HepG2 (cell line): ENCODE results near the gene KLF12. TPM values are rescaled to one million over a fixed set of nuclear protein-coding genes. Genes with fewer than 3 reads are reported as not detected.

Experiments
- ATAC-seq: fragments of 200-7000 bp; cut with Tn5 transposase; 3 replicates; pipeline ENCODE4 v1.9.1; 2020; ENCODE audit warnings: mild to moderate bottlenecking, moderate library complexity
- BruUV-seq: library from RNA; stranded (reverse); fragments of 400-500 nt; replicated peaks from 2 replicates; lab custom pipeline; 2021; lab: Mats Ljungman, UMichigan
- CTCF ChIA-PET: fragments of 300-600 bp; formaldehyde crosslinking; extraction: SDS; loops from one replicate; lab custom pipeline; 2021; ENCODE audit warnings: low total read pairs, inconsistent platforms, low intra/inter-chr PET ratio; lab: Yijun Ruan, JAX
- POLR2A ChIA-PET: fragments of 350-600 bp; sonication (Branson Sonifier 250); formaldehyde crosslinking; loops from one replicate; lab custom pipeline; 2020; ENCODE audit warnings: antibody characterized with exemption, inconsistent platforms; lab: Yijun Ruan, JAX
- DNase-seq: peaks from one replicate; pipeline ENCODE4 v3.0.0-alpha.2; 2015; ENCODE audit warnings: low spot score
- FAIRE-seq: peaks from 3 replicates; lab custom pipeline; 2011; peaks lifted over from hg19 to GRCh38; lab: Jason Lieb, UNC
- H2AFZ ChIP-seq: one replicate; pipeline ENCODE4 v1.6.1; 2011; ENCODE audit warnings: low read length, inconsistent platforms
- H3K27ac ChIP-seq: fragments of 300-600 bp; 3 replicates; pipeline ENCODE4 v1.8.0; 2011; ENCODE audit warnings: mixed run types, mild to moderate bottlenecking, mixed read lengths, low read length, inconsistent platforms; ENCODE audit not compliant: insufficient read depth; ENCODE audit errors: extremely low read length
- H3K27me3 ChIP-seq, 2 experiments: fragments of 200-600 bp in 1 of 2; 2 replicates in 1 of 2; 3 replicates in 1 of 2; pipeline versions ENCODE4 v1.6.0 to v1.8.0; 2011; ENCODE audit warnings: low read length in 2 of 2, mild to moderate bottlenecking in 2 of 2, moderate library complexity in 2 of 2, inconsistent platforms in 1 of 2; ENCODE audit not compliant: insufficient read depth in 2 of 2, control insufficient read depth in 1 of 2
- H3K36me3 ChIP-seq, 2 experiments: fragments of 200-600 bp in 1 of 2; replicated peaks in 1 of 2; 2 replicates in 1 of 2; 3 replicates in 1 of 2; pipeline versions ENCODE4 v1.5.1 to v1.8.0; 2011; ENCODE audit warnings: low read length in 2 of 2, inconsistent platforms in 1 of 2; ENCODE audit not compliant: insufficient read depth in 2 of 2, control insufficient read depth in 1 of 2
- H3K4me1 ChIP-seq: 2 replicates; pipeline ENCODE4 v1.5.1; 2012; ENCODE audit warnings: low read length, inconsistent platforms; ENCODE audit not compliant: insufficient read depth
- H3K4me2 ChIP-seq: 2 replicates; pipeline ENCODE4 v1.6.0; 2011; ENCODE audit warnings: low read depth, low read length, inconsistent platforms
- H3K4me3 ChIP-seq, 3 experiments: fragments of 200-600 bp in 1 of 3; sonication (generic), shearing (Covaris generic) in 1 of 3; replicated peaks in 1 of 3; 2 replicates each; pipeline ENCODE4 v1.5.1; 2011 to 2016; ENCODE audit warnings: low read length in 3 of 3, inconsistent platforms in 2 of 3, low read depth in 2 of 3, mild to moderate bottlenecking in 2 of 3, control low read depth in 1 of 3, mixed read lengths in 1 of 3; ENCODE audit not compliant: insufficient read depth in 1 of 3
- H3K79me2 ChIP-seq: one replicate; pipeline ENCODE4 v1.6.1; 2011; ENCODE audit warnings: low read length, inconsistent platforms; ENCODE audit not compliant: insufficient read depth
- H3K9ac ChIP-seq: 2 replicates; pipeline ENCODE4 v1.6.0; 2011; ENCODE audit warnings: mild to moderate bottlenecking, low read depth, low read length, inconsistent platforms; ENCODE audit not compliant: insufficient read depth
- H3K9me3 ChIP-seq: 2 replicates; pipeline ENCODE4 v1.5.1; 2012; ENCODE audit warnings: mild to moderate bottlenecking, low read length
- H4K20me1 ChIP-seq: 2 replicates; pipeline ENCODE4 v1.6.0; 2011; ENCODE audit warnings: inconsistent platforms, mild to moderate bottlenecking, low read length, moderate library complexity; ENCODE audit not compliant: insufficient read depth
- CREB1 ChIP-seq, 2 experiments: fragments of 450-650 bp in 1 of 2; IDR thresholded peaks; 2 replicates each; pipeline ENCODE4 v1.6.1; 2016 to 2017; ENCODE audit warnings: control low read depth in 1 of 2, mild to moderate bottlenecking in 1 of 2, missing compliant biosample characterization in 1 of 2, missing genetic modification characterization in 1 of 2
- FOXP1 ChIP-seq, 2 experiments: fragments of 450-650 bp in 1 of 2; IDR thresholded peaks; 2 replicates each; pipeline ENCODE4 v1.6.1; 2017 to 2018; ENCODE audit warnings: antibody characterized with exemption in 1 of 2
- HDAC1 ChIP-seq: sonication (generic); formaldehyde crosslinking; IDR thresholded peaks from 2 replicates; pipeline ENCODE4 v1.5.1; 2020; ENCODE audit warnings: mild to moderate bottlenecking, missing genetic modification reagents
- MXD4 ChIP-seq: IDR thresholded peaks from 2 replicates; pipeline ENCODE4 v1.6.1; 2016; ENCODE audit warnings: mild to moderate bottlenecking, missing biosample characterization, missing genetic modification reagents
- PBX2 ChIP-seq: IDR thresholded peaks from 2 replicates; pipeline ENCODE4 v1.6.1; 2016; ENCODE audit warnings: control low read depth
- TARDBP ChIP-seq: sonication (generic); formaldehyde crosslinking; IDR thresholded peaks from 2 replicates; pipeline ENCODE4 v1.8.0; 2022; ENCODE audit warnings: mild to moderate bottlenecking, missing genetic modification reagents
- THRA ChIP-seq: sonication (generic); formaldehyde crosslinking; IDR thresholded peaks from 2 replicates; pipeline ENCODE4 v1.4.0; 2020; ENCODE audit warnings: missing genetic modification reagents, borderline replicate concordance
- ZNF792 ChIP-seq: IDR thresholded peaks from 2 replicates; pipeline ENCODE4 v1.6.1; 2016
- WGBS: methylation state at CpG from one replicate; pipeline ENCODE4 v1.1.6; 2017; ENCODE audit warnings: low lambda C conversion rate; 5-methylcytosine and 5-hydroxymethylcytosine counted together
- in situ Hi-C: cut with HindIII; loops from 2 replicates; pipeline ENCODE4 v1.10.0; 2017; ENCODE audit warnings: low pct_unique_long_range_greater_than_20kb; ENCODE audit not compliant: extremely low pct_ligation_motif_present
- intact Hi-C: fragments of 100-400 bp; cut with micrococcal nuclease; formaldehyde crosslinking; loops from one replicate; pipeline ENCODE4 v1.10.0; 2022; ENCODE audit not compliant: unreplicated experiment
- polyA plus RNA-seq, 8 experiments: library from polyadenylated mRNA; depleted of rRNA in 3 of 8; stranded (reverse) in 7 of 8; unstranded in 1 of 8; fragments of >200 nt; fragmentation: Illumina TruSeq in 4 of 8; extraction: Trizol in 4 of 8; gene quantifications; 2 replicates each; pipeline versions ENCODE4 v1.2.1 to v1.2.3, GENCODE V29; 2011 to 2016; ENCODE audit warnings: low read depth in 4 of 8, missing spikeins in 1 of 8, mixed read lengths in 1 of 8; ENCODE audit not compliant: insufficient read depth in 1 of 8
- total RNA-seq, 5 experiments: library from RNA; depleted of rRNA; stranded (reverse); fragments of >200 nt; fragmentation: Illumina TruSeq; extraction: Trizol; gene quantifications; 2 replicates each; pipeline ENCODE4 v1.2.3, GENCODE V29; 2016; ENCODE audit warnings: low read depth in 1 of 5

KLF12 gene
- total and polyA plus RNA-seq, 2 of the 13 experiments (the other 11 are each of a cell fraction or from before 2014, with no cell fraction given) = 0.66 to 1.5 TPM

- Histone ChIP-seq H3K79me2 (peaks cover 5% of the 10 kb centered on the region), H3K4me2 (peak overlapping the region; percentile 70), H2AFZ (no peak overlapping the region), H3K9me3 (no peaks in the 10 kb centered on the region), H3K4me3 (peak overlapping the region; percentile 24 to 72 (median 59)), H3K27ac (no peak overlapping the region), H4K20me1 (no peaks in the 10 kb centered on the region), H3K4me1 (peaks cover 61% of the 10 kb centered on the region), H3K9ac (no peak overlapping the region), H3K36me3 (no peaks in the 10 kb centered on the region), H3K27me3 (peaks cover 0 to 31% of the 10 kb centered on the region in 2 experiments; a peak in 1 of 5 replicates)
- ChIA-PET POLR2A (no interaction called here), CTCF (no interaction called here)
- DNase-seq (peak; percentile 15), FAIRE-seq (no peak), ATAC-seq (no peak)
- no TSS peak for BruUV-seq
- in situ Hi-C loops (no loop called here), intact Hi-C loops (loop anchor here (5.0 to 10.0 kb wide), 3 partner anchors 95 to 297 kb away; no protein-coding TSS in a partner anchor)
- no peak for TF ChIP-seq ZNF792
- no peak for TF ChIP-seq TARDBP (CRISPR knock-in tag)
- TF ChIP-seq CREB1 (IDR thresholded peaks at IDR 0.05) = 0 out of 2 replicates have a peak, but pooled peaks have one; percentile 4
- TF ChIP-seq CREB1 (CRISPR knock-in tag; IDR thresholded peaks at IDR 0.05) = no peak
- TF ChIP-seq PBX2 = peak; percentile 61; the same call in 1 of the 2 replicates
- no peak for TF ChIP-seq THRA (CRISPR knock-in tag)
- TF ChIP-seq FOXP1 (IDR thresholded peaks at IDR 0.05) = no peak
- no peak for TF ChIP-seq FOXP1 (CRISPR knock-in tag; IDR thresholded peaks at IDR 0.05)
- 0 out of 2 replicates have a peak, but pooled peaks have one; percentile 36 for TF ChIP-seq HDAC1 (CRISPR knock-in tag)
- no peak for TF ChIP-seq MXD4
- WGBS = 8% methylated on average over 17 of the region's 17 CpGs
Measured at GRCh38 chr13:74132152-74132775, 1.9 kb downstream of the KLF12 start.
